Measurements from ENCODE around the gene OSBPL10.

The OSBPL10 gene

DNA sequence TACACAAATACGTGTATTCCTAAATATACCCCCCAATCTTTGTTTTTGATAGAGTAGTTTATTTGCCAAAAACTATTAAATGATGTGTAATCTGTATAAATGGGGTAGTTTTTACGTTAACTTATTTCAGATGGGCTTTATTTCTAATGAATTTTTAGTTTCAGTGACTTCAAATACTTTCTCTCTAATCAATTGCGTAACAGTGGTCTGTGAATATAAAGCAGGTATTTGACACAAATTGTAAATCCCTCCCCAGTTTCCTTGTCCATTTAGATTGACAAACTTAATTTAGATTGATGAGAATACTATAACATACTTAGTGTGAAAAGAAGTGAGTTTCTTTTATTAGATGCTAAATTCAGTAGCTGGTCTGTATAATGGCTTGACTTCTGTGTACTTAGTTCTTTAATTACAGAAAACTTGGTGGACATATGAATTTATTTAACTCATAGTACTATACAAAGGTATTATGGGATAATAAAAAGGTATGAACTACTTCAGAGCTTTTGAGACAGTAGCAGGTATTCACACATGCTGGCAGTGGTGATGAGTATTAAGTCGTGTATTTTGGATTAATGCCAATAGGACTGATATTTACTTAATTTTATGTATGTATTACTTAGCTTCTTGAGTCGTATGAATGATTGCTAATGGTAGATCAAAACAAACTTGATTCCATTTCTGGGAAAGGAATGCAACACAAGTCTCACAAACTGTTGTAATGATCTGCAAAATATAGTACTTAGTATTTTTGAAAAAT lies 366.7 kb downstream of the OSBPL10 start:
- DNase-seq (ENCODE audit: low spot score), result no peak

DNA sequence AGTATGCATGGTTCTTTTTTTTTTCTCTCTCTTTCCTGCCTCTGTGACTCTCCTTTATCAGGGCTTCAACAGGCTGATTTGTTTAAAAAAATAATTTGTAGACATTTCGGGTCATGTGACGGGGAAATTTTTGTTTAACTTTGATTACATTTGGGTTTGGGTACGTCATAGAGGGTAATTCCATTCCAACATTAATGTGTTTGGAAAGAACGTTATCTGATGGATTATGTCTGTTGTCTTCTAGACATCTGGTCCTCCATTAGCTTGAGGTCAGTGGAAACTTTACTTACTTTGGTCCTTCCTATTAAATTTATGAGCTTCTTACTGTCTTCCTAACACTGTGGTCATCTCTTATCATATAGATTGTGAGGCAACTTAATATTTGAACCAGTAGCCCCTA lies 367.4 kb downstream of the OSBPL10 start:
- no peak for DNase-seq (ENCODE audit: low spot score)

DNA sequence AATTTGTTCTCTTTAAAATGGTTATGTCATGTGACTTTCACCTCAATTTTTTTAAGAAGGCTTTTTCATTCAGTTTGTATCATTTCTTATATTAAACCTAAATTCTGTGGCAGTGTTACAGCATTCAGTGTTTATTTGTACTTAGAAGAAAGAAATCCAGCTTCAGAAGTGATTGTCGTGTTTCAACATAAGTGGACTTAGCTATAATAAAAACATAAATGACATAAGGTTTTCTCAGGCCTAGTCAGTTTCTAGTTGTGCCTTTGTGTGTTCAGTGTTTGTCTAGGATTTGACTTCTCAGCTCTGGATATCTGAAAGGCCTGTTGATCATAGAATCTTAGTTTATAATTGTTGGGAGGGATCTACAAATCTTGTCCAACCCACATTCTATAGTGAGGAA lies 367.9 kb downstream of the OSBPL10 start:
- DNase-seq (ENCODE audit: low spot score), result no peak
